Measurements from ENCODE around the gene KLB.

GRCh38 chr4:39484582-39485272, 78.0 kb downstream of the KLB start:
- TF ChIP-seq CTCF (conservative IDR thresholded peaks at IDR 0.05; ENCODE audit: low read depth, low read length) = no peak
- no peak for TF ChIP-seq POLR2A (IDR thresholded peaks at IDR 0.05; ENCODE audit: low read depth, low read length)
- no peak for TF ChIP-seq MXI1 (IDR thresholded peaks at IDR 0.05; ENCODE audit: borderline replicate concordance, low read depth, low read length)
- TF ChIP-seq RAD21 (IDR thresholded peaks at IDR 0.05; ENCODE audit: low read length) = no peak
- TF ChIP-seq CEBPB (IDR thresholded peaks at IDR 0.05; ENCODE audit: low read depth, low read length) = no peak
- TF ChIP-seq ELK1 (IDR thresholded peaks at IDR 0.05; ENCODE audit: borderline replicate concordance, low read depth, low read length) = no peak
